ENCODE results near the gene NOLC1. TPM values are rescaled to one million over a fixed set of nuclear protein-coding genes. Genes with fewer than 3 reads are reported as not detected.

The NOLC1 gene
- total and polyA plus RNA-seq, 2 donors (not counting 1 experiment from before 2014, with no cell fraction given) = 16.5 to 64.7 TPM

DNA sequence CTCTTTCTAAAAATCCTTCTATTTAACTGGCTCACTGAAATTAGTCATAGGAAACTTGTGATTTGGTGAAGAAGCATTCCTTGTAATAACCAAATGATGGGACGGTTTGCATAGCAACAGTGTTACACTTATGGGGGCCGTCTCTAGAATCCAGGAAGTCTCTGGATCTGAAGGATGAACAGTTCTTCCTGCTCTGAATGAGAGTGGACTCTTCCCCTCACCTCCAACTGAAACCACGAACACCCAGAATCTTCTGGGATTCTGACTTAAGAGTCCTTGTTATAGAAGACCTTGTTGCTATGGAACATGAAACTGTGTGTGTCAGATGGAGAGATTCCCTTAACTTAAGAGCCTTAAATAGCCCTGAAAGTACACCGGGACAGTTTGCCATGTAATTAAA lies 23.2 kb downstream of the NOLC1 start:
- Histone ChIP-seq H3K4me2 (ENCODE audit: extremely low read depth, insufficient read depth, low read length) (no peak overlapping the region), H3K36me3 (ENCODE audit: control insufficient read depth, insufficient read depth, low read length) (no peaks in the 10 kb centered on the region), H3K9ac (ENCODE audit: insufficient read depth, low read length) (no peak overlapping the region), H4K20me1 (ENCODE audit: control insufficient read depth, extremely low read depth, insufficient read depth, low read length) (no peaks in the 10 kb centered on the region), H3K27ac (ENCODE audit: insufficient read depth, low read length) (no peak overlapping the region), H3K9me3 (ENCODE audit: control insufficient read depth, insufficient read depth, low read depth, low read length) (no peaks in the 10 kb centered on the region), H3K4me1 (ENCODE audit: control insufficient read depth, extremely low read depth, insufficient read depth, low read length) (no peaks in the 10 kb centered on the region), H3K79me2 (ENCODE audit: control insufficient read depth, insufficient read depth, low read length) (no peaks in the 10 kb centered on the region), H2AFZ (ENCODE audit: low read length) (peak overlapping the region; percentile 6), H3K27me3 (ENCODE audit: control insufficient read depth, insufficient read depth, low read length) (no peaks in the 10 kb centered on the region), H3K4me3 (replicated peaks in 1 of 4; ENCODE audit: control extremely low read depth in 1 of 4, insufficient read depth in 1 of 4, low read depth in 3 of 4, low read length in 4 of 4) (no peak overlapping the region)
- TF ChIP-seq, protein P1, sequence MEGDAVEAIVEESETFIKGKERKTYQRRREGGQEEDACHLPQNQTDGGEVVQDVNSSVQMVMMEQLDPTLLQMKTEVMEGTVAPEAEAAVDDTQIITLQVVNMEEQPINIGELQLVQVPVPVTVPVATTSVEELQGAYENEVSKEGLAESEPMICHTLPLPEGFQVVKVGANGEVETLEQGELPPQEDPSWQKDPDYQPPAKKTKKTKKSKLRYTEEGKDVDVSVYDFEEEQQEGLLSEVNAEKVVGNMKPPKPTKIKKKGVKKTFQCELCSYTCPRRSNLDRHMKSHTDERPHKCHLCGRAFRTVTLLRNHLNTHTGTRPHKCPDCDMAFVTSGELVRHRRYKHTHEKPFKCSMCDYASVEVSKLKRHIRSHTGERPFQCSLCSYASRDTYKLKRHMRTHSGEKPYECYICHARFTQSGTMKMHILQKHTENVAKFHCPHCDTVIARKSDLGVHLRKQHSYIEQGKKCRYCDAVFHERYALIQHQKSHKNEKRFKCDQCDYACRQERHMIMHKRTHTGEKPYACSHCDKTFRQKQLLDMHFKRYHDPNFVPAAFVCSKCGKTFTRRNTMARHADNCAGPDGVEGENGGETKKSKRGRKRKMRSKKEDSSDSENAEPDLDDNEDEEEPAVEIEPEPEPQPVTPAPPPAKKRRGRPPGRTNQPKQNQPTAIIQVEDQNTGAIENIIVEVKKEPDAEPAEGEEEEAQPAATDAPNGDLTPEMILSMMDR (conservative IDR thresholded peaks at IDR 0.05 in 1 of 2, IDR thresholded peaks at IDR 0.05 in 1 of 2; ENCODE audit: low read depth in 1 of 2, low read length in 2 of 2) = no peak
- no peak for TF ChIP-seq EZH2 (IDR thresholded peaks at IDR 0.05; ENCODE audit: low read length, missing control alignments)
- DNase-seq (ENCODE audit: low read depth in 2 of 2) = peak; percentile 20 to 73

DNA sequence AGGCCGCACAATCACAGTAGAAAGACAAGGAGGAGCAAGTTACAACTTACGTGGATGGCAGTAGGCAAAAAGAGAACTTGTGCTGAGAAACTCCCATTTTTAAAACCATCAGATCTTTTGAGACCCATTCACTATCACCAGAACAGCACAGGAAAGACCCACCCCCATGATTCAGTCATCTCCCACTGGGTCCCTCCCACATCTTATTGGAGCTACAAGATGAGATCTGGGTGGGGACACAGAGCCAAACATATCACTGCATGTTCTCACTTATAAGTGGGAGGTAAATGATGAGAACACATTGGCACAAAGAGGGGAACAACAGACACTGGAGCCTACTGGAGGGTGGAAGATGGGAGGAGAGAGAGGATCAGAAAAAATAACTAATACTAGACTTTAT lies 32.4 kb downstream of the NOLC1 start:
- Histone ChIP-seq H4K20me1 (ENCODE audit: control insufficient read depth, extremely low read depth, insufficient read depth, low read length) (no peaks in the 10 kb centered on the region), H3K4me2 (ENCODE audit: extremely low read depth, insufficient read depth, low read length) (no peak overlapping the region), H2AFZ (ENCODE audit: low read length) (no peak overlapping the region), H3K9me3 (ENCODE audit: control insufficient read depth, insufficient read depth, low read depth, low read length) (no peaks in the 10 kb centered on the region), H3K4me1 (ENCODE audit: control insufficient read depth, extremely low read depth, insufficient read depth, low read length) (no peaks in the 10 kb centered on the region), H3K27me3 (ENCODE audit: control insufficient read depth, insufficient read depth, low read length) (no peaks in the 10 kb centered on the region), H3K9ac (ENCODE audit: insufficient read depth, low read length) (no peak overlapping the region), H3K27ac (ENCODE audit: insufficient read depth, low read length) (no peak overlapping the region), H3K36me3 (ENCODE audit: control insufficient read depth, insufficient read depth, low read length) (no peaks in the 10 kb centered on the region), H3K4me3 (replicated peaks in 1 of 4; ENCODE audit: control extremely low read depth in 1 of 4, insufficient read depth in 1 of 4, low read depth in 3 of 4, low read length in 4 of 4) (no peak overlapping the region), H3K79me2 (ENCODE audit: control insufficient read depth, insufficient read depth, low read length) (no peaks in the 10 kb centered on the region)
- no peak for DNase-seq (ENCODE audit: low read depth in 2 of 2)
- TF ChIP-seq, protein P1 (conservative IDR thresholded peaks at IDR 0.05 in 1 of 2, IDR thresholded peaks at IDR 0.05 in 1 of 2; ENCODE audit: low read depth in 1 of 2, low read length in 2 of 2) = no peak
- TF ChIP-seq EZH2 (IDR thresholded peaks at IDR 0.05; ENCODE audit: low read length, missing control alignments) = no peak

DNA sequence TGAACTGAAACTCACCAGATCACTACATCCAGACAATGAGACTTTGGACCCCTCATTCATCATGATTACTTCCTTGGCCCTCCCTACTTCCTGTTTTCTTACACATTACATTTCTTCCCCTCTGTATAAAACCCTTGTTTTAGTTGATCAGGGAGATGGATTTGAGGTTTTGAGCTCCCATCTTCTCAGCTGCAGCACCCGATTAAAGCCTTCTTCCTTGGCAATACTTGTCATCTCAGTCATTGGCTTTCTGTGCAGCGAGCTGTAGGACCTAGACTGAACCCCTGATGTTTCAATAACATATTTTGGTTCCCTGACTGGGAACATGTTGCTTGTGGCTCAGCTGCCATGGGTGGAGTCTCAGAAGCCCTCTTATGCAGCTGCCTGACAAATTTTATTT lies 33.1 kb downstream of the NOLC1 start:
- H3K9me3 ChIP-seq (ENCODE audit: control insufficient read depth, insufficient read depth, low read depth, low read length) = no peaks in the 10 kb centered on the region

More for the DNA sequence above, 33.1 kb downstream of the NOLC1 start:
- H3K27ac ChIP-seq (ENCODE audit: insufficient read depth, low read length) = no peak overlapping the region
- no peak overlapping the region for H3K4me2 ChIP-seq (ENCODE audit: extremely low read depth, insufficient read depth, low read length)
- H3K4me3 ChIP-seq (replicated peaks in 1 of 4; ENCODE audit: control extremely low read depth in 1 of 4, insufficient read depth in 1 of 4, low read depth in 3 of 4, low read length in 4 of 4) = no peak overlapping the region
- H3K9ac ChIP-seq (ENCODE audit: insufficient read depth, low read length) = no peak overlapping the region
- no peak overlapping the region for H2AFZ ChIP-seq (ENCODE audit: low read length)
- H3K79me2 ChIP-seq (ENCODE audit: control insufficient read depth, insufficient read depth, low read length) = no peaks in the 10 kb centered on the region
- no peaks in the 10 kb centered on the region for H3K36me3 ChIP-seq (ENCODE audit: control insufficient read depth, insufficient read depth, low read length)
- DNase-seq (ENCODE audit: low read depth in 2 of 2) = no peak
- TF ChIP-seq, protein P1 (conservative IDR thresholded peaks at IDR 0.05 in 1 of 2, IDR thresholded peaks at IDR 0.05 in 1 of 2; ENCODE audit: low read depth in 1 of 2, low read length in 2 of 2) = no peak
- TF ChIP-seq EZH2 (IDR thresholded peaks at IDR 0.05; ENCODE audit: low read length, missing control alignments) = no peak
- no peaks in the 10 kb centered on the region for H4K20me1 ChIP-seq (ENCODE audit: control insufficient read depth, extremely low read depth, insufficient read depth, low read length)
- H3K4me1 ChIP-seq (ENCODE audit: control insufficient read depth, extremely low read depth, insufficient read depth, low read length) = no peaks in the 10 kb centered on the region
- H3K27me3 ChIP-seq (ENCODE audit: control insufficient read depth, insufficient read depth, low read length) = no peaks in the 10 kb centered on the region
